Measurements from ENCODE around the gene PRKCG. TPM values are rescaled to one million over a fixed set of nuclear protein-coding genes. Genes with fewer than 3 reads are reported as not detected.
A peak's percentile ranks its signal among the peaks of the same experiment; 100 is the strongest.
"Not testable (repeated sequence)": the region's sequence is repeated elsewhere in the genome, so short reads cannot be mapped to it uniquely, and the experiment has no call there.

PRKCG gene
- total RNA-seq, 1 donor from 2014 or later, result 0.51 TPM

DNA sequence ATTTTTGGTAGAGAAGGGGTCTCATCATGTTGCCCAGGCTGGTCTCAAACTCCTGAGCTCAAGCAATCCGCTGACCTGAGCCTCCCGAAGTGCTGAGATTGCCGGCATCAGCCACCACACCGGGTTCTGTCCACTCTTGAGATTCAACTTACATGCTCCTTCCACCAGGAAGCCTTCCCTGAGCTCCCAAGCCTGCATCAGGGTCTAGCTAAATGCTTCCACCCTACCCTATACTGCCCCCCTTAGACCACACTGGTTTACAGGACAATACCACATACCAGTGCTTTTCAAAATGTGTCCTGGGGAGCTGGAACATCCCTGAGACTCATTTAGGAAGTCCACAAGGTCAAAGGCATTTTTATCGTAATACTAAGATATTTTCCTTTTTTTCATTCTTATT is 65.6 kb downstream of the PRKCG start:
- Histone ChIP-seq H3K9me3 (ENCODE audit: low read depth) (no peaks in the 10 kb centered on the region), H3K27ac (no peak overlapping the region), H3K9ac (no peak overlapping the region), H2AFZ (replicated peaks) (no peak overlapping the region), H3K27me3 (peaks cover 16% of the 10 kb centered on the region), H3K79me2 (ENCODE audit: low read depth) (no peaks in the 10 kb centered on the region), H4K20me1 (ENCODE audit: low read depth) (no peaks in the 10 kb centered on the region), H3K4me1 (peaks cover 3% of the 10 kb centered on the region), H3K4me2 (no peak overlapping the region), H3F3A (ENCODE audit: low read depth) (peaks cover 3% of the 10 kb centered on the region), H3K36me3 (no peaks in the 10 kb centered on the region), H3K4me3 (no peak overlapping the region)
- peaks cover 3% of the 10 kb centered on the region for H3K36me3 Mint-ChIP-seq
- H3K27me3 Mint-ChIP-seq (ENCODE audit: insufficient read depth, low read depth), result peaks cover 9% of the 10 kb centered on the region
- TF ChIP-seq, protein P1, sequence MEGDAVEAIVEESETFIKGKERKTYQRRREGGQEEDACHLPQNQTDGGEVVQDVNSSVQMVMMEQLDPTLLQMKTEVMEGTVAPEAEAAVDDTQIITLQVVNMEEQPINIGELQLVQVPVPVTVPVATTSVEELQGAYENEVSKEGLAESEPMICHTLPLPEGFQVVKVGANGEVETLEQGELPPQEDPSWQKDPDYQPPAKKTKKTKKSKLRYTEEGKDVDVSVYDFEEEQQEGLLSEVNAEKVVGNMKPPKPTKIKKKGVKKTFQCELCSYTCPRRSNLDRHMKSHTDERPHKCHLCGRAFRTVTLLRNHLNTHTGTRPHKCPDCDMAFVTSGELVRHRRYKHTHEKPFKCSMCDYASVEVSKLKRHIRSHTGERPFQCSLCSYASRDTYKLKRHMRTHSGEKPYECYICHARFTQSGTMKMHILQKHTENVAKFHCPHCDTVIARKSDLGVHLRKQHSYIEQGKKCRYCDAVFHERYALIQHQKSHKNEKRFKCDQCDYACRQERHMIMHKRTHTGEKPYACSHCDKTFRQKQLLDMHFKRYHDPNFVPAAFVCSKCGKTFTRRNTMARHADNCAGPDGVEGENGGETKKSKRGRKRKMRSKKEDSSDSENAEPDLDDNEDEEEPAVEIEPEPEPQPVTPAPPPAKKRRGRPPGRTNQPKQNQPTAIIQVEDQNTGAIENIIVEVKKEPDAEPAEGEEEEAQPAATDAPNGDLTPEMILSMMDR (IDR thresholded peaks at IDR 0.05), result peak; percentile 41
- no peak for TF ChIP-seq EZH2phosphoT487 (IDR thresholded peaks at IDR 0.05)
- no peak overlapping the region for H3K4me3 Mint-ChIP-seq
- H3K9me3 Mint-ChIP-seq, result peaks cover 3% of the 10 kb centered on the region
- DNase-seq (ENCODE audit: low spot score), result peak; percentile 56
- no peak overlapping the region for H3K27ac Mint-ChIP-seq
- H3K4me1 Mint-ChIP-seq, result peaks cover 12% of the 10 kb centered on the region

DNA sequence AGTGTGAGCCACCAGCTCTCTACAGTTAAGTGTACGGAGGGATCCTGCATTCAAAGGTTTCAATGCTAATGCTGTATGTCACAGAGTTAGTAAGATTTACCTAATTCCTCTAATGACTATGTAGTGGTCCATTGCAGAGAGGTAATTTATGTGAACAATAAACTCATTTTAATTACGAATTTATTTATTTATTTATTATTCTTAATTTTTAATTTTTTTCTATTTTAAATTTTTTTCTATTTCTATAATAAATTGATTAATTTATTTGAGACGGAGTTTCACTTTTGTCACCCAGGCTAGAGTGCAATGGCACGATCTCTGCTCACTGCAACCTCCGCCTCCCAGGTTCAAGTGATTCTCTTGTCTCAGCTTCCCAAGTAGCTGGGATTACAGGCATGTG is 66.6 kb downstream of the PRKCG start:
- H3K9me3 ChIP-seq (ENCODE audit: low read depth); DNase-seq (ENCODE audit: low spot score); H2AFZ ChIP-seq (replicated peaks); H3K9me3 Mint-ChIP-seq; H3K79me2 ChIP-seq (ENCODE audit: low read depth); H3F3A ChIP-seq (ENCODE audit: low read depth); H3K4me3 Mint-ChIP-seq; H3K4me1 Mint-ChIP-seq; H3K27me3 ChIP-seq; H3K36me3 ChIP-seq; H3K36me3 Mint-ChIP-seq; H3K27ac ChIP-seq; H4K20me1 ChIP-seq (ENCODE audit: low read depth); H3K4me1 ChIP-seq; H3K9ac ChIP-seq; H3K4me3 ChIP-seq; H3K27ac Mint-ChIP-seq; H3K4me2 ChIP-seq: not testable (repeated sequence)
- peaks cover 10% of the 10 kb centered on the region for H3K27me3 Mint-ChIP-seq (ENCODE audit: insufficient read depth, low read depth)

GRCh38 chr19:53951436-53951835 is 69.4 kb downstream of the PRKCG start:
- no peak for TF ChIP-seq EZH2phosphoT487 (IDR thresholded peaks at IDR 0.05)
- TF ChIP-seq, protein P1 (IDR thresholded peaks at IDR 0.05), result no peak
- TF ChIP-seq EZH2 (IDR thresholded peaks at IDR 0.05), result no peak
- Mint-ChIP-seq H3K4me3 (no peak overlapping the region), H3K36me3 (peaks cover 1% of the 10 kb centered on the region), H3K9me3 (no peaks in the 10 kb centered on the region), H3K4me1 (peaks cover 6% of the 10 kb centered on the region), H3K27me3 (ENCODE audit: insufficient read depth, low read depth) (peaks cover 10% of the 10 kb centered on the region), H3K27ac (no peak overlapping the region)
- H3K4me2 ChIP-seq, result no peak overlapping the region
- peaks cover 7% of the 10 kb centered on the region for H3K27me3 ChIP-seq
- no peaks in the 10 kb centered on the region for H3K36me3 ChIP-seq
- no peak overlapping the region for H3K4me3 ChIP-seq
- H3K27ac ChIP-seq, result no peak overlapping the region
- no peak for DNase-seq (ENCODE audit: low spot score)
- H3F3A ChIP-seq (ENCODE audit: low read depth), result no peaks in the 10 kb centered on the region
- H3K4me1 ChIP-seq, result no peaks in the 10 kb centered on the region
- no peaks in the 10 kb centered on the region for H4K20me1 ChIP-seq (ENCODE audit: low read depth)
- H3K9ac ChIP-seq, result no peak overlapping the region
- H3K9me3 ChIP-seq (ENCODE audit: low read depth), result no peaks in the 10 kb centered on the region
- no peaks in the 10 kb centered on the region for H3K79me2 ChIP-seq (ENCODE audit: low read depth)
- H2AFZ ChIP-seq (replicated peaks), result no peak overlapping the region

- peak overlapping the region; percentile 27 for H3K27ac Mint-ChIP-seq
- Histone ChIP-seq H3K27me3 (peaks cover 12% of the 10 kb centered on the region), H3K27ac (no peak overlapping the region), H3K36me3 (no peaks in the 10 kb centered on the region), H3K4me2 (no peak overlapping the region), H3F3A (ENCODE audit: low read depth) (no peaks in the 10 kb centered on the region), H3K4me3 (no peak overlapping the region), H3K79me2 (ENCODE audit: low read depth) (no peaks in the 10 kb centered on the region), H3K4me1 (no peaks in the 10 kb centered on the region), H4K20me1 (ENCODE audit: low read depth) (no peaks in the 10 kb centered on the region), H3K9me3 (ENCODE audit: low read depth) (no peaks in the 10 kb centered on the region), H3K9ac (no peak overlapping the region), H2AFZ (replicated peaks) (no peak overlapping the region)
- peaks cover 7% of the 10 kb centered on the region for H3K4me1 Mint-ChIP-seq
- peaks cover 10% of the 10 kb centered on the region for H3K27me3 Mint-ChIP-seq (ENCODE audit: insufficient read depth, low read depth)
- H3K4me3 Mint-ChIP-seq, result no peak overlapping the region
- no peaks in the 10 kb centered on the region for H3K9me3 Mint-ChIP-seq
- DNase-seq (ENCODE audit: low spot score), result no peak
- peaks cover 1% of the 10 kb centered on the region for H3K36me3 Mint-ChIP-seq
- TF ChIP-seq, protein P1 (IDR thresholded peaks at IDR 0.05), result no peak
- TF ChIP-seq EZH2phosphoT487 (IDR thresholded peaks at IDR 0.05) (no peak), EZH2 (IDR thresholded peaks at IDR 0.05) (no peak)
Observed at GRCh38 chr19:53951947-53952346, 70.0 kb downstream of the PRKCG start.
